ENCODE results near the gene CACNB2. TPM values are rescaled to one million over a fixed set of nuclear protein-coding genes. Genes with fewer than 3 reads are reported as not detected.
A peak's percentile ranks its signal among the peaks of the same experiment; 100 is the strongest.

Gene CACNB2
- total and polyA plus RNA-seq, 12 donors, result 4.3 to 82.3 (median 12.9) TPM

GRCh38 chr10:18310761-18311160 lies 170.5 kb downstream of the CACNB2 start:
- TF ChIP-seq CTCF (IDR thresholded peaks at IDR 0.05), result no peak
- 85 to 96% (median 93%) methylated on average over 2 of the region's 2 CpGs for WGBS, 4 donors
- no peak overlapping the region for H3K27ac ChIP-seq

GRCh38 chr10:18312374-18313139 lies 172.3 kb downstream of the CACNB2 start:
- peak overlapping the region in 3 of 5 donors; percentile 23 to 69 (median 53) for H3K27ac ChIP-seq
- TF ChIP-seq CTCF (IDR thresholded peaks at IDR 0.05) (peak in 5 of 6 experiments; percentile 44 to 59 (median 56)), POLR2A (IDR thresholded peaks at IDR 0.05) (no peak)
- H3K4me1 ChIP-seq (replicated peaks in 1 of 2), result peaks cover 0 to 13% of the 10 kb centered on the region in 2 donors
- H3K36me3 ChIP-seq (replicated peaks in 1 of 2), result no peaks in the 10 kb centered on the region
- 12 to 16% (median 13%) methylated on average over 7 of the region's 7 CpGs for WGBS, 4 donors
- no peak overlapping the region for H3K4me3 ChIP-seq
- no peaks in the 10 kb centered on the region for H3K27me3 ChIP-seq
- no peaks in the 10 kb centered on the region for H3K9me3 ChIP-seq (replicated peaks in 1 of 3)
- peak; percentile 25 to 61 (median 40) for DNase-seq
- intact Hi-C loops (cut with DNase I), result no loop called here

More at GRCh38 chr10:18310761-18311160, 170.5 kb downstream of the CACNB2 start:
- Histone ChIP-seq H3K9me3 (replicated peaks in 1 of 3) (no peaks in the 10 kb centered on the region), H3K27me3 (no peaks in the 10 kb centered on the region), H3K4me3 (no peak overlapping the region), H3K4me1 (replicated peaks in 1 of 2) (peaks cover 0 to 13% of the 10 kb centered on the region in 2 donors), H3K36me3 (replicated peaks in 1 of 2) (no peaks in the 10 kb centered on the region)
- no peak for DNase-seq
- intact Hi-C loops (cut with DNase I), result no loop called here

- H3K4me3 ChIP-seq, result no peak overlapping the region
- TF ChIP-seq CTCF (IDR thresholded peaks at IDR 0.05), result no peak
- no peak for TF ChIP-seq POLR2A (IDR thresholded peaks at IDR 0.05)
- 47 to 60% (median 55%) methylated on average over 5 to 10 of the region's 10 CpGs for WGBS, 4 donors
- no peaks in the 10 kb centered on the region for H3K9me3 ChIP-seq (replicated peaks in 1 of 3)
- H3K4me1 ChIP-seq (replicated peaks in 1 of 2), result peaks cover 0 to 13% of the 10 kb centered on the region in 2 donors
- H3K27me3 ChIP-seq, result no peaks in the 10 kb centered on the region
- DNase-seq, result no peak
- H3K27ac ChIP-seq, result peak overlapping the region in 2 of 5 donors; percentile 17 to 69
- H3K36me3 ChIP-seq (replicated peaks in 1 of 2), result no peaks in the 10 kb centered on the region
- intact Hi-C loops (cut with DNase I), result no loop called here
Measured at GRCh38 chr10:18313140-18313530, 172.9 kb downstream of the CACNB2 start.

- intact Hi-C loops (cut with DNase I), result no loop called here
- H3K4me1 ChIP-seq (replicated peaks in 1 of 2), result peaks cover 0 to 13% of the 10 kb centered on the region in 2 donors
Measured at GRCh38 chr10:18313626-18314025, 173.4 kb downstream of the CACNB2 start.

More at GRCh38 chr10:18313626-18314025, 173.4 kb downstream of the CACNB2 start:
- WGBS, 4 donors, result 68 to 80% (median 72%) methylated on average over 6 of the region's 6 CpGs
- Histone ChIP-seq H3K9me3 (replicated peaks in 1 of 3) (no peaks in the 10 kb centered on the region), H3K4me3 (no peak overlapping the region), H3K36me3 (replicated peaks in 1 of 2) (no peaks in the 10 kb centered on the region), H3K27me3 (no peaks in the 10 kb centered on the region), H3K27ac (peak overlapping the region in 1 of 5 donors; percentile 69)
- DNase-seq, result no peak
- no peak for TF ChIP-seq POLR2A (IDR thresholded peaks at IDR 0.05)
- no peak for TF ChIP-seq CTCF (IDR thresholded peaks at IDR 0.05)

Data from adrenal gland (tissue), 12 donors.